Muscle of back (tissue), 11 donors: Measurements from ENCODE around the gene SPECC1. TPM values are rescaled to one million over a fixed set of nuclear protein-coding genes. Genes with fewer than 3 reads are reported as not detected.

ENCODE experiments used
- DNase-seq, 3 donors: peaks; one replicate each; pipeline versions ENCODE4 v3.0.0 to v3.0.0-alpha.2; 2013
- polyA plus RNA-seq, 10 donors: library from polyadenylated mRNA; unstranded; fragments of 120-200 nt; gene quantifications; one replicate each; pipeline ENCODE4 v1.2.1, GENCODE V29; 2013; ENCODE audit not compliant: insufficient read length in 10 of 10

The SPECC1 gene
- polyA plus RNA-seq, 10 donors: 6.1 to 11.2 (median 7.8) TPM

DNA sequence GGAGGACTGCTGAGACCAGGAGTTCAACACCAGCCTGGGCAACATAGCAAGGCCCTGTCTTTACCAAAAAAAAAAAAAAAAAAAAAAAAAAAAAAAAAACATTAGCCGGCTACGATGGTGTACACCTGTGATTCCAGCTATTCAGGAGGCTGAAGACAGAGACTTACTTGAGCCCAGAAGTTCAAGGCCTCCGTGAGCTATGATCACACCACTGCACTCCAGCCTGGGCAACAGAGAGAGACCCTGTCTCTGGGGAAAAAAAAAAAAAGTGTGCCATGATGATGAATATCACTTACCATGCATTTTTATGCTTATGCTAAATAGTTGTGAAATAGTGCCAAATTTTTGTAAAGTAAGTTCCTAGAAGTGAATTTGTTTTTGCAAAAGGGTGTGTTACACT lies 261.2 kb downstream of the SPECC1 start:
- DNase-seq: no peak

DNA sequence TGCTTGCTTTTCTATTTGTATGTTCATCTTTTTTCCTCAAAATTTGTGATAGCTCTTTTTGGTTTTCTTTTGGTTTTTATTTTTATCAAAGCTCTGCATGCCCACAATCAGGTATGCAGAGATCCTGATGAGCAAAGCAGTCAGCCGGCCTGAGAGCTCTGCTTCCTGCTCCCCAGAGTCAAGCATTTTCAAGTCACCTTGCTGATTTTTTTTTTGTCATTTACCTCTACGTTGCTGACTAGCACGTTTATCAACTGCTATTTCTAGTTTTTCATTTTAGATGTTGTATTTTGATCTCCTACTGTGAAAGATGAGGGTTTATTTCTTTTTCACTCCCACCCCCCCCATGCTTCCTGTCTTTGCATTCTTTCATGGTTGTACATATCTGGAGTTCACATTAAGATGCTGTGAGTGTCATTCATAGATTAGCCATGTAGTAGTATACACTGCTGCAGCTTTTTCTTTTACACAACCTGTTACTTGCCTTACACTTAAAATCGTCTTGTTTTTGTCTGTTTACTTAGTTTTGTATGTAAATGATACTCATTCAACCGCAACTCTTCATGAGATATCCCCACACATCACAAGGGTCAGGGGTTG lies 262.0 kb downstream of the SPECC1 start:
- no peak for DNase-seq

DNA sequence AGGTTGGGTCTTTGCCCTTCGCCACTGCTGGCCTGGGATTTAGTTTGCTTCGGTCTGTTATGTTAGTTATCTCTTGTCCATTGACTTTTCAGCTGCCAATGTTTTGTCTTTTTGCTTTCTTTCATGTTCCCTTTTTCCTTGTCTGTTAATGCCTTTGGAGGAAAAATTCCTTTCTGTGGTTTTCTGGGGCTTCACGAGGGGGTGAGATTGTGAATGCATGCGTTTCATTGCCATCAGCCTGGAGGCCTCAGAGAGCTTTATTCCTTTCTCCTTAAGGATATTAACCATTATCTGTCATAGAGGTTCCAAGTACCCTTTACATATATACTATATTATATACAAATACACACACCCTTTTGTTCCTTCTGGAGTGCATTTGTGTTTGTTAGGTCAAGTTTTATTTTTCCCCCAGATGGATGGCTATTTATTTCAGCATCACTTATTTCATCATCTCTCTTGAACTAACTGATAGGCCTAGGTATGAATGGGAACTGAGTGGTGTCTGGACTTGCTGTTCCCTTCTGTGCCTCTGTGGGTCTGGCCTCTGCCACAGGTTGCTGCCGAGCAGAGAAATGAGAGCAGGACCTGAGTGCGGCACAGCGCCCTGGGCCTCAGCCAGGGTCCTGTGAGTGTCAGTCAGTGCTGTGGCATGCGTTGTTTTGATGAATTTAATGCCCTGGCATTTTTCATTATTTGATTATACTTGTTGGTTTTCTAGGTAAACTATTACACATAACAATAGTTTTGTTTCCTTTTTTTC lies 264.8 kb downstream of the SPECC1 start:
- no peak for DNase-seq

DNA sequence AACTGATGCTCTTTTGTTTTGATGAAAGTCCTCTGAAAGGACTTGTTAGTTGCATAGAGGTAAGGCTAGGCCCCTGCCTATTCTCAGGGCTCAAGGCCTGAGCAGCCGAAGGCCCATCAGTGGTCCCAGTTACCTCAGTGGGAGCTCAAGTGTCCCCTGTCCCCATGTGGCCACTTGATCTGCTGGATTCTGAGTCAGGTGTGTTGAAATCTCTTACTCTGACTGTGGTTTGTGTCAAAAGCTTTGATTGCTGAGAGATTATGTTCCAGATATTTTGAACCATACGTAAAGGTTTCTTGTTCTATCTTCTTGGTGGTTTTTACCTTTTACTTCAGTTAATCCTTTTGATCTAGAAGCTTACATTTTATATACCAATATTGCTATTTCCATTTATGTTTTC lies 266.5 kb downstream of the SPECC1 start:
- no peak for DNase-seq

DNA sequence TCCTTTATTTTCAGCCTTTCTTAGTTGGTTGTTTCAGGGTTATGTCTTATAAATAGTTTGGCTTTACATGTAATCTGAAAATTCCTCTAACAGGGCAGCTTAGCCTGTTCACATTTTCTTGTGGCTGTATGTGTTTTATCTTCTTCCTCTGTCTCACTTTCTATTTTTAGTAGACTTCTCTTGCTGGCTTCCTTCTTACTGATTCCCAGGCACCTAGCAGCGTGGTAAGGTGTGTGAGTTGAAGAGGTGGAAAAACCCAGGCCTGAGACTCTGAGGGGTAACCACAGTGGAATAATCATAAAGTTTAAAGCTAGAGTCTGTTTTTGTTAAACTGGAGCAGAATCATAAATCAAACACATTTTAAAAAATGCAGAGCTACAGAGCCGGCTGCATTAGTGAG lies 267.3 kb downstream of the SPECC1 start:
- DNase-seq: no peak

DNA sequence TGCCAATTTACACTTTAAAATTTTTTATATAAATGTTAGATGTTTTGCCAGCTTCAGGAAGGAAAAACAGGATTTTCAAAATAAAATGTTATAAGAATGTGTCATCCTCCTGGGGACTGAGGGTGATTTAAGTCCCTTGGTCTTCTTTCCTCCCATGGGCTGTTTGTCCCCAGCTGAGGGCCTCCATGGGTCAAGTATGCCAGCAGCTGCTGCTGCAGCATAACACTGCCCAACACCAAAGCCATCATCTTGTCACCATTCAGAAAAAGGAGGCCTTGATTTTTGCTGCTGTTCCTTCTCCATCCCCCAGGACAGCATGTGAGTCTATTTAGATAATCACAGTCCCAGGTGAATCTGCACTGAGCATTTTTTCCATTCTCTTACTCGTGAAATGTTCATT lies 269.6 kb downstream of the SPECC1 start:
- DNase-seq: no peak

DNA sequence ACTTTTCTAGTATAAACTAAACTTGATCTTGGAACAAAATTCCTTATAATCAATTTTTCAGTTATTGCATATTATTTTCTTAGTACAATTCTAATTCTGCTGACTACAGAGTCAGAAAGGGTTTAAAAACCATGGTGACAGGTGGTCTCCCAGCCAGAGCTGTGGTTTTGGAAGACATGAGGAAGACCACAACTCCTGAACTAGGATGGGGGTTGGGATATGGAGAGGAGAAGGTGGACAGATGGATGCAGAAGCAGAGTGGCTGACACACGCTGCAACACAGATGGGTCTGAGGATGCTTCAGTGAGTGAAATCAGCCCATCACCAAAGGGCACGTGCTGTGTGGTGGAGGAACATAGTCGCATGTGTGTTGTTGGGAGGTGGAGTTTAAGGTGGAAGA lies 270.5 kb downstream of the SPECC1 start:
- DNase-seq: no peak

DNA sequence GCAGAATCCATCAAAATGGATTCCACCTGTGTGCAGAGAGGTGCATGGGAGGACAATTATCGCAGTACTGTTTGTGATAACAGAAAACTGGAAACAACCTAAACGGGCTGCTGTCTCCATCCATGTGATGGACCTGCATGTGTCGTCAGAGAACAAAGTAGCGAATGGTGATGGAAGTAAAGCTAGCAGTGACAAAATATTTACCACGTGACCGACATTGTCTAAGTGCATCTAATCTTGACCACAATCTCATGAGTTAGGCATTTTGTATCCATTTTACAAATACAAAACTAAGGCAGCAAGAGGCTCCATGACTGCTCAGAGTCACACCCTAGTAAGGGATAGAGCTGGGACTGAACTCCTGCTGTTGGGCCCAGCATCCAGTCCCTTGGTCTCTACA lies 270.9 kb downstream of the SPECC1 start:
- no peak for DNase-seq

DNA sequence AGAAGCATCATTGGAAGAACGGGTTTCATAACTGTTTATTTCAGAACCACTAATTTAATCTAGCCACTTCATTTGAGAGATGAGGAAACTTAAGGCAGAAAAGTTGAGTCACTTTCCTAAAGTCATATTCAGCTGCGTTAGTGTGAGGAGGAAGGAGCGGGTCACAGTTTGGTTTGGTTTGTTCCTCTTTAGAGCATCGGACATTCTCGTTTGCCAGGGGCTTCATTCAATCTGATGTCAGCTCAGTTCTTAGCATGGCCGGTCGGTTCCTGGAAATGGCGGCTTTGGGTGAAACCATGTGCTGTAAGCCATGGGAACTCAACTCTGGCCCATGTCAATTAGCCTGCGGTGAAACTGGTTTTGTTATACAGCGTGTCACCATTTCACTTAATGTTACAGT lies 271.7 kb downstream of the SPECC1 start:
- DNase-seq: no peak

DNA sequence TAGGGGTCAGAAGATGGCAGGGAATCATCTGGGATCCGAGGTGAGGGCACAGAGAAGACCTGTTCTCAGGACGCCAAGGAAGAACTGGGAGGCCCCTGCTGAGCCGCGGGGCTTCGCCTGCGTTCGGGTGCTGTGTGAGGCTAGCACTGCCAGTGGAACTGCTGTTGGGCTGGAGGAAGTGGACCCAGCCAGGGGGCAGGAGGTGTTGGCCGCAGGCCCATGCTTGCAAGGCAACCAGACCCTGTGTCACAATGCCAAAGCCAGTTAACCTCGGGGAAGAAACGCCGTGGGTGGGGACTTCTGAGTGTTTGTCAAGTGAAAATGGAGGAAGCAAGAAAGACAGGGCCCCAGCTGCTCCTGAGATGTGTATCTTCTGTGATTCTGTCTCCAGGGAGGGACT lies 272.7 kb downstream of the SPECC1 start:
- DNase-seq: no peak

DNA sequence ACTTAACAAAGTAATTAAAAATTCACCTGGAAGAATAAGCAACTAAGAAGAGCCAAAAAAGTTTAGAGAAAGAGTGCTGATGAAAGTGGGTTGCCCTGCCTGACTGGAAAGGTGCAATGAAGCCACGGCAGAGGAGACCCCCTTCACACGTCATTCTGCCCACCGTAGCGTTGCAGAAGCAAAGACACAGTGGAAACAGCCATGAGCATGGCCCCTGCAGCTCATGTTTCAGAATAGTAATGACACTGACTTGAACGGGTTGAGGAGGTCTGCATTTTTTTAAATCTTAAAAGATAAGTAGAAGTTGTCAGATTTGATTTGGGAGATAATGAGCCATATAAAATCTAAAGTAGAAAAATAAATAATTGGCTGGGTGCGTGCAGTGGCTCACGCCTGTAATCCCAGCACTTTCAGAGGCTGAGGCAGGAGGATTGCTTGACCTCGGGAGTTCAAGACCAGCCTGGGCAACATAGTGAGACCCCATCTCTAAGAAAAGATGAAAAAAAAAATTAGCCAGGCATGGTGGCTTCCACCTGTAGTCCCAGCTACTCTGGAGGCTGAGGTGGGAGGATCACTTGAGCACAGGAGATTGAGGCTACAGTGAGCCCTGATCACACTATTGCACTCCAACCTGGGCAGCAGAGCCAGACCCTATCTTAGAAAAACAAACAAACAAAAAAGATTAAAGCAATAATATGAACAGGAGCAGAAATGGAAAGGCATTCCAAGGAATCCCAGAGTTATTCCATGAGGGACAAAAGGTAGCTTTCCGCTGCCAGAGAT lies 273.6 kb downstream of the SPECC1 start:
- DNase-seq: no peak

DNA sequence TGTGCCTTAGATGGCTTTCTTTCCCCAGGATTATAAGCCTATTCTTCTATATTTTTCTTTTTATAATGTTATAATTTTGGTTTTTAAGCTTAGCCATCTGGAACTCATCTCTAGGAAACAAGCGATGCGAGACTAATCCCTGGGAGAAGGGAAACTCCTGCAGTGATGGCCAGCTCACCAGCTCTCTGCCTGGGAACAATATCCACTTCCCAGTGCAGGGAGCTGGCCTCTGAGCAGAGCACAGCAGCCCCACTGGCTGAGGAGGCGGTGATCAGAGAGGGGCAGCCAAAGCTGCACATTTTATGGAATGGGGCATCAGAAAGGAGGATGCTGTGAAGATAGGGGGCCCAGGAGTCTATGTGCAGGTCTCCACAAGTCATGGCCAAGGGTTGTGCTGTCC lies 274.9 kb downstream of the SPECC1 start:
- DNase-seq: no peak

DNA sequence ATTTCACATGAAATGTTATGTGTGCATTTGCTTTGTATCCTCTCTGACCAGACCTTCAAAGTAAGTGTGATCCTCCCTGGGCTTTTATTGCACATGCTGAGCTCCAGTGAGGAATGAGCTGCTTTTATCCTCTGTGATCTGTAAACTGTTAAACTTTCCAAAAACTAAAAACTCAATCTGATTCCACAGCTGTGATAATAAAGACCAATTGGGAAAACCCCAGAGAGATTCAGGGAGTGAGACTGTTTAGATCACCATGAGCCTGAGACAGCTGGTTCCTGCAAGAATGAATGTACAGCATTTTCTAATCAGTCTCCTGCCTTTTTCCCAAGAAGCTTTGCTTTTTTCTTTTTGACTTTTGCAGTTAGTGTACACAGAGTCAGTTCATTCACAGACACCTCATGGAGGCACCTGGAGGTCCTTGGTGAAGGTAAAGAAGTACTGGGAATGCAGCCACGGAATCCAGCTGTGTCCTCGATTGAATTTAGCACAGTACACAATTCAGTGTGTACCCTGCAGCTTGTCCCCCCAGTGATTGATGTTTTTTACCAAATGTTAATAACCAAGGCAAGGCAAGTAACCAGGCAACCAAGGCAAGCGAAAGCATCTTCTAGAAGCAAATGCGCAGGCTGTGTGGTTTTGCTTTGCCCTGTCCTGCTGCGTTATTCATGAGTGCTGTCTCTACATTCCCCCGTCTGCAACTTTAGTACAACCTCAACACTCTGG lies 275.6 kb downstream of the SPECC1 start:
- peak in 2 of 3 donors; percentile 55 to 63 for DNase-seq

DNA sequence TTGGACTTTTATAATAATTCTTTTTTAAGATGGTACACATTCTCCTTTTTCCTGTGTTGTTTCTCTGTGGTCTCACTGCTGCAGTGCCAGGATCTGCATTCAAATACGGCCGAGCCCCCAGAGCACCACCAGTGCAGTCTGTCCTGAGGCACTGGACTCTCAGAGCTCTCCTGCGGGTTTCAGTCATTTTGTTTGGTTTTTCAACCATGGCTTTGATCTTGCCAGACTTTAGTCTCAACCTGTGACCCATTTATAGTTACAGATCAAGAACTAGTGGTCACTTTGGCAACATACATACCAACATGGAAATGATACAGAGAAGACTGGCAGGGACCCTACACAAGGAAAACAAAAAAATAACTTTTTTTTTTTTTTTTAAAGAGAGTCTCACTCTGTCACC lies 280.8 kb downstream of the SPECC1 start:
- no peak for DNase-seq

DNA sequence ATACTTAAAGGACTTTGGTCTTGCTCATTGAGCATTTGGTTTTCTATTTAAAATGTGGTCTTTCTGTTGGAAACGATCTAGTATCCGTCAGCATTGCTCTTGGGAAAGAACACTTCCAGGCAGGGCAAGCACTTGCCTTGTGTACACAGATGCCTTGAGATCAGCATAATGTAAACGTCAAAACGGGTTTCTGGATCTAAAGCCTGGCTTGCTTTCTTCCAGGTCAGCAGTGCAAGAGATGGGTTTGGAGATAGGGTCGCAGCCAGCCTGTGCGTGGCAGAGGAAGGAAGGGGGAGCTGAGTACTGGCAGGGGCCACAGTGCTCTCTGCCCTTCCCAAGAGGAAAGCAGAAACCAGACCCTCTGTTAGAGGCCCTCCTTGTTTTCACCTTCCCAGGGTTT lies 282.7 kb downstream of the SPECC1 start:
- DNase-seq: no peak

DNA sequence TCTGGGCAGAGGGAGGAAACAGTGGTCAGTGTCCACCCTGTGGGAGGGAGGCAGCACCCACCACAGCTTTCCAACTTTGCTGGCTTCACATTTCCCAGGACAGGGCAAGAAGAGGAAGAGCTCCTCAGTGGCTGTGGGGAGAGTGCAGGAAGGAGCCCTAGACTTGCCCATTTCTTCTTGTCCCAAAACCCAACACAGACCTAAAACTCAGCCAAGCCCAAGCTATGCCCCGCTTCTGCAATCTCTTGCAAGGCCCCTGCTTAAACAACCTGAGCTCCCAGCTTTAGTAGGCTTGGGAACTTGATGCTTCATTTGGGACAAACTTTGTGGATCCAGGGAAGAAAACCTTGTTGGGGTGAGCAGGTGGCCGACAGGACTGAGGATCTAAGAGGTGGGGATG lies 284.3 kb downstream of the SPECC1 start:
- no peak for DNase-seq

DNA sequence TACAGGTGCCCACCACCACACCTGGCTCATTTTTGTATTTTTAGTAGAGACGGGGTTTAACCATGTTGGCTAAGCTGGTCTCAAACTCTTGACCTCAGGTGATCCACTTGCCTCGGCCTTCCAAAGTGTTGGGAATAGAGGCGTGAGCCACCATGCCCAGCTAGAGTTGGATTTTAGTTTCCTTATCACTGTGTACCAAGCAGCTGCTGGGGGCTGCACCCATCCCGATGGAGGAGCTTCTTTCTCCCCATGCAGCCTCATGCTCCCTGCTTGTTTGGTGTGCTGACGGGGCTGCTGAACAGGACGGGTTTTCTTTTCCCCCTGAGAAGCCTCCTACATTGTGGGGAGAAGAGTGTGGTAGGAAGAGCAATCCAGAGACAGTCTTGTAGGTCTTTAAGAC lies 285.0 kb downstream of the SPECC1 start:
- DNase-seq: no peak

DNA sequence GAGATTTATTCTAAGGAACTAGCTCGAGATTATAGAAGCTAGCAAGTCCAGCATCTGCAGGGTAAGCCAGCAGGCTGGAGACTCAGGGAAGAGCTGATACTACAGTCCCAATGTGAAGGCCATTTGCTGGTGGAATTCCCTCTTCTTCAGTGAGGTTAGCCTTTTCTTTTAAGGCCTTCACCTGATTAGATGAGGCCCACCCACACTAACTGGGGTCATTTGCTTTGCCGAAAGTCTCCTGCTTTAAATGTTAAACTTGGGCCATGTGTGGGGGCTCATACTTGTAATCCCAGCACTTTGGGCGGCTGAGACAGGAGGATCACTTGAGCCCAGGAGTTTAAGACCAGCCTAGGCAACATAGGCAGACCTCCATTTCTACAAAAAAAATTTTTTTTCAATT lies 289.9 kb downstream of the SPECC1 start:
- no peak for DNase-seq

DNA sequence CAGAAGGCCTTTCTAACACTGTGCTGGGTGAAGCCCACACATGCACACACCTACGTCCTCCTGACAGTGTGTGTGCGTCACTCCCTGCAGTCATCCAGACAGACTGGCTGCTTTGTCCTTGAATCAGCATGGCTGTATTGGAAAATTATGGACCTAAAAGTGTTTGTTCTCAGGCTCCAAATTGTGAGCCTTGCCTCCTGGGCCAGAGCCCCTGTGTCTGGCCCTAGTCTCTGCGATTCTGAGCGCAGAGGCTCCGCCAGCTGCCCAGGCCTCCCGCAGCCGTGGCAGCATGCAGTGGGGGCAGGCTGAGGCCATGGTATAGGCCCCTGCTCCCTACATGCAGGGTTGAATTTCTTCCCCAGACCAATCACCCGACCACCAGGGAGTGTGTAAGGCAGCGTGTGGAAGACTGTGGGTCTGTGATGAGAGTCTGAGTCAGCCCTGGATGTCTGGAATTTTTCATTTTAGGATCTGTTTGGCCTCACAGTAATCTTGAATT lies 291.3 kb downstream of the SPECC1 start:
- peak in 2 of 3 donors; percentile 33 to 69 for DNase-seq

DNA sequence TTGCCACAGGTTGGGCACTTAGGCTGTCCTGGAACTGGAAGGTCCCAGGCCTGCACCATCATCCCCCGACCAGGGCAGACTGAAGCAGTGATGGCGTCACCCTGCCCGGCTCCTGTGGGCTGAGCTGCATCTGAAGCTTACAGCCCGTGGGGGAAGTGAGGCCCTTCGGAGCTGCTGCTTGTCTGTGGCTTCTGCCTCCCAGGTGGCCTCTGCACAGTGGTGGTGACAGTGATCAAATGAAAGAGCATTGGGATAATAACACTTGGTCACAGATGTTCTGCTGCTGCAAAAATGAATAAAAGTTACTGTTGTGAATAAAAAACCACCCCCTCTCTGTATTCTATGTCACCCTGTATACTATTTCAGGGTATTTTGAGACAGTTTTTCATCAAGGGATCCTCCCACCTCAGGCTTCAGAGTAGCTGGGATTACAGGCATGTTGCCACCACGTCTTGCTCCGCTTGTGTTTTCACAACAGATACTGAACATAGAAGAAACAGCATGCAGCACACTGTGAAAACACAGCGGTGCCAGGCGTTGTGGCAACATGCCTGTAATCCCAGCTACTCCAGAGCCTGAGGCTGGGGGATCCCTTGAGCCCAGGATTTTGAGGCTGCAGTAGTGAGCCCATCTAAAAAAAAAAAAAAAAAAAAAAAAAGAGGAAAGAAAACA lies 293.2 kb downstream of the SPECC1 start:
- DNase-seq: peak in 1 of 3 donors; percentile 33

DNA sequence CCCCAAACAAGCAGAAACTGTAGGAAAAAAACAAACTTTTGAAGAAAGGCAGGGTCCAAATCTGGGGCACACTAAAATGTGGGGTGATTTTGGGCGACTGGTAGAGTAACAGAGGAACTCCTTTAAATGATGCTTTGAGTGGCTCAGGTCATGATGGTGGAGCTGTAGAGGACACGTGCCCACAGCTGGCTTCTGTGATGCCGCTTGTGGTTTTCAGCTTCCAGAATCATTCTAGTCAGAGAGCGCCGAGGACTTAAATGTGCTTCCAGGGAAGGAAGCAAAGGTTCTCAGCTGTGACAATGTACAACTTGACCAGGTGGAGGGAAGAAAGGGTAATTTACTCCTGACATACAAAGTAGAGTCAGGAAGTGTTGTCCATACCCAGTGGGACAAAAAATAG lies 295.8 kb downstream of the SPECC1 start:
- no peak for DNase-seq

DNA sequence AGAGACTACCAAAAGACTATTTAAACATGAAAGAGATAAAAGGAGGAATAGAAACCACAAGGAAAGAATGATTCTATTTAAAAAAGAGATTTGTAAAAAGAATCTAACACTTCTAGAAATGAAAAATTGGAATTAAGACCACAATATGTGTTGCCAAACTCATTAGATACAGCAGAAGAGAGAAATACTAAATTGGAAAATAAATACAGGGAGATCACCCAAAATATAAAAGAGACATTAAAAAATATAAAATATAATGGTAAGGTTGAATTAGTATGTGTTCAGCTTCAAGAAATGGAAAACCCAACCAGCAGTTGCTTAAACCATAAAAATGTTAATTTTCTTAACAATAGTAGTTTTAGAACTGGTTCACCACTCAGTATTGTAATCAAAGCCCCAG lies 297.8 kb downstream of the SPECC1 start:
- no peak for DNase-seq
